ENCODE results near the gene PCOLCE2.

Gene PCOLCE2

DNA sequence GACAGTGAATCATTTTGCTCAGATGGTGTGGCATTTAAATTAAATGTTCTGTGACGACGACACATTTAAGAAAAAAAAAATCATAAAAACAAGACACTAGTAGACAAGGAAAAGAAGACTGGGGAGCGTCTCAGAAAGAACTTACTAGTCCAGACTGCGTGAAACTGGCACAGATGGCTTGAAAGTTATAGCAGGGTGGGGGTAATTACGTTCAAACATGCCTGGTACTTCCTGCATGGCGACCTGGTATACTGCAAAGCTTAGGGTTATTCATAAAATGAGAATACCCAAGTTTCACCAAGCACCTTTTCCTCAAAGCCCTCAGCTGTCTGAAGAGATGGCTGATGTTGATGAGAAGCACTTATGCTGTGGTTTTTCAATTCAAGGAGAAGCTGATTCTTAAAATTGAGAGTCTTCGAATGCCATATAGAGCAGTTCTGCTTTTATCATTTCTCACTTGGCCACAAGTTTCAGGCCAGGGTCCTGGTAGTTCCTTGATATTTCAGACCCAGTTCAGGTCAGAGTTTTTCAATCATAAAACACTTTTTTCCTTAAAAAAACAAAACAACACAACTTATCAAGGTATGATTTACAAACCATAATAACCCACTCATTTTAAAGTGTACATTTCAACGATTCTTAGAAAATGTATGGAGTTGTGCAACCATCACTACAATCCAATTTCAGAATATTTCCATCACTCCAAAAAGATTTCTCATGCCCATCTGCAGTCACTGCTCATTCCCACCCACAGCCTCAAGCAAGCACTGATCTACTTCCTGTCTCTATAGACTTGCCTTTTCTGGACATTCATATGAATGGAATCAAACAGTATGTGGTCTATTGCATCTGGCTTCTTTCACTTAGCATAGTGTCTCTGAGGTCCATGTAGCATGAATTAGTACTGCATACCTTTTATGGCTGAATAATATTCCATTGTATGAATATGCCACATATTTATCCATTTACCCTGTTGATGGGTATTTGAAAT is 24.7 kb downstream of the PCOLCE2 start:
- DNase-seq = no peak

DNA sequence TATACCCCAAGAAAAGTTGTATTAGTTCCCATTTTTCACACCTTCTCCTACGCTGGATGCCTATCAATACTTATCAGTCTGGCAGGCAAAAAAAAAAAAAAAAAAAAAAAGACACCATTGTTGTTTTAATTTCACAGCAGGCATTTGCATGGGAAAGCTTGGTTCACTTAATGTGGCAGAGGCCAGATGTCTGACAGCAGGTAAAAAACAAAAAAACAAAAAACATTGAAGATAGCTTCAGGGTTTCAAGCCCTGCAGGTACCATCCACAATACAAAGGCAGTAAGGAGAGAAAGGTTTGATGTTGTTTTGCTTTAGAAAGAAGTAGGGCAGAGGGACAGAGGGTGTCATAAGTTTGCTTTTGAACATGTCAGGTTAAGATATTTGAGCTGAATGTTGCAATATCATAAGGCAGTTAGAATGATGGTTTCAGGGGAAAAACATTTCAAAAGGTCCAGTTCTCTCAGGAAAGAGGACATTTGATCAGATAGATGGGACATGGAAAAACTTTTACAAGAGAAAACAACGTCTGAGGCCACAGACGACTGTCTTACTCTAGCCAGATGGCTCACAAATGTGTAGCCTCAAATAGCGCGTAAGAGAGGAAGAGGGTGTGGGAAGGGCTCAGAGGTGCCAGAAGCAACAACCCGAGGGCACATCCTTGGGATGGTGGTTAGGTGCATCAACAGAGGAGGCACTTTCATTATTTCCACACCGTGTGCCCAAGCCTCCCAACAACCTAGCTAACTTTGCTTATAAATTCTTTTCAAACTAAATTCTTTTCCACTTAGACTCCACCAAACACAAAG is 25.7 kb downstream of the PCOLCE2 start:
- no peak for DNase-seq

DNA sequence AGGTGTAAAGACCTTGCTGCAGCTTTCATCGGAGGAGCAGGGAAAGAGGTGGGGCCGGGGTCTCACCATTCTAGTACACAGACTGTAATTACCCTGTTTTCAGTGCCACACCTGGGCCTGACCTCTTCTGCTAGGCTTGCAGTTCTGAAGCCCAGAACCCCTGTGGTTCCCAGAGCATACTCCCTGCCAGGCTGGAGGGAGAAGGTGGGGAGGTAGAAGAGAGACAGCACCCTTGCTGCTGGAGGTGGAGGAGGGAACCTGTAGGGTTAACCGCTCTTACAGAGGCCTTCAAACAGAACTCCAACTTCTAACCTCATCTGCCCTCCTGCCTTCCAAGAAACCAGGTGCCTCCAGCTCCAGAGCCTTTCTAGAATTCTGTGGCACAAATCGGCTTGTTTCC is 27.0 kb downstream of the PCOLCE2 start:
- DNase-seq = no peak

DNA sequence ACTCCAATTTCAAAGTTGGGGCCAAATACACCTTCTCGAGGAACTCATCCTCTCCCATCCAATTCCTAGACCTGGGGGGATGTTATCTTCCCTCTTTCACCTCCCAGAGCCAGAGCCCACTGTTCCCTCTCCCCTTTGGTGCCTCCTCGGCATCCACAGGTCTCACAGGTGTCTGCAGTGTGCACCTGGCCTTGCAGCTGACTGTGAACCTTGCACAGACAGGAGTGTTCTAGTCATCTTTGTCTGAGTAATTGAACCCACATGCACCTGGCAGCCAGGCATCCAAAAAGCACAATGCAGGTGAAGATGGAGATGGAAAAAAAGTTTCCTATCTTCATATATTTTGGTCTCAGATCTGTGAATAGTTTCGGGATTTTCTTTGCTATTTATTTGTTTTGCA is 30.8 kb downstream of the PCOLCE2 start:
- no peak for DNase-seq

DNA sequence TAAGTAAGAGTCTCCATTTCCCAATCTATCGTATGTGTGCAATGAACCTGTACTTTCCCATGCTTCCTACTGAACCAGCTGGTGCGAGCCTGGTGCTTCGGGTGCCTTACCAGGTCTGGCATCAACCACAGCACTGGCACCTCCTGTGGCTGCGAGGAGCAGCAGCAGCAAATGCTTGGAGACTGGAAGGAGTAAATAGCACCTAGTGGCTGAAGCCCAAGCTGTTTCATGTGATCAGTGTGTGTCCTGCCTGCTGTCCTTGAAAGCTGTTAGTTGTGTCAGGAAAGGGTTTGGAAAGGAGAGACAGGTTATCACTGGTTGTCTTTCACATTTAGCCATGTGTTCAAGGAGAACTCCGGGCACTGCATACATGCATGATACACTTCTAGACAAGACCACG is 31.8 kb downstream of the PCOLCE2 start:
- DNase-seq = no peak

DNA sequence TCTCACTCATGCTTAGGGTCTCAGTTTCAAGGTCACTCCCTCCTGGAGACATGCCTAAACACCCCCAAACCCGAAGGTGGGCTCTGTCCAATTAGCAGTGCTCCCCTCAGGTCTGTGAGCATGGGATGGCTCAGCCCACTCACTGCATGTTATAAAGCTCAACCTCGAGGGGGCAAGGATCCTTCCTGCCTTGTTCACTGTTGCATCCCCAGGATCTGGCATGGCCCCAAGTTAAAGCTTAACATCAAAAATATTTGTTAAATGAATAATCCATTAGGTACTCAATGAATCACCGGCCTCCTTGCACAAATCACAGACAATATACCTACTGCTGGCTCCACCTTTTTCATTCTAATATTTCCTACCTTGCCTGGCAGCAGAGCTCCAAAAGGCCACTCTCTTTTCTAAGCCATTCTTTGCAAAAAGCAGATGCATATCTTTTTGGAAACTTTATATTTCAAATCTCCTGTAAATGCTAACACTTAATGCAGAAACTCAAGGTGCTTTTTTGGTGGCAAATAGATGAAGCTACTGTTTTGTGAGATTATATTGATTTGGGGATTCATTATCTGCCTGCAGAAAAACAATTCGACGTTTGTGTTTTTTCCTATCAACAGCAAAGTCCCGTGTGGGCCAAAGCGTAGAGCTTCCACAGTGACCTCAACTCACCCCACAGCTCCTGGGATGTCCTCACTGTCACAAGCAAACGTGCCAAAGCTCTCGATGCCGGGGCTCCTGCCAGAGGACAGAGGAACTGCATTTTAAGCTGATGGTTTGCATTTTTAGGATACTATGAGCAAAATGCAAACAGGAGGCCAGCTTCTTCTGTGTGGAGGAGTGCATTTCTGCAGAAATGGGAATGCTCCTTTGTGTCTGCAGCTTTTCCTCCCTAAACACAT is 35.4 kb downstream of the PCOLCE2 start:
- no peak for DNase-seq

DNA sequence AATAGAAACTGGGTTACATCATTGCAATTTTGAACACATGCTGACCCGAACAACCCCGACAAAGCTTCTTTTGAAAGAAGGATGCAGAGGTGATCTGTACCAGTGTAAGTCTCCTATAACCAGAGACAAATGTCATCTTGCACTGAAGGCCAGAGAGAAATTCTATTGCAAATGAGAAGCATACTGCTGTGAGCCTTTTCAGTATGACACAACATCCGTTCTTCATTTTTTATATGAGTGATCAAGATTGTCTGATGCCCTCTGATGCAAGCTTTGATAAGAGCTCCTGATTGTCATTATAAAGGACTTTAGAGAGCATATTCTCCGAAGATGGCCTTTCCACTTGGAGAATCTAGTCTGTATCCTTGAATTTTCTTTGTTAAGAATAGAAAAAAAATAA is 36.9 kb downstream of the PCOLCE2 start:
- DNase-seq = no peak

DNA sequence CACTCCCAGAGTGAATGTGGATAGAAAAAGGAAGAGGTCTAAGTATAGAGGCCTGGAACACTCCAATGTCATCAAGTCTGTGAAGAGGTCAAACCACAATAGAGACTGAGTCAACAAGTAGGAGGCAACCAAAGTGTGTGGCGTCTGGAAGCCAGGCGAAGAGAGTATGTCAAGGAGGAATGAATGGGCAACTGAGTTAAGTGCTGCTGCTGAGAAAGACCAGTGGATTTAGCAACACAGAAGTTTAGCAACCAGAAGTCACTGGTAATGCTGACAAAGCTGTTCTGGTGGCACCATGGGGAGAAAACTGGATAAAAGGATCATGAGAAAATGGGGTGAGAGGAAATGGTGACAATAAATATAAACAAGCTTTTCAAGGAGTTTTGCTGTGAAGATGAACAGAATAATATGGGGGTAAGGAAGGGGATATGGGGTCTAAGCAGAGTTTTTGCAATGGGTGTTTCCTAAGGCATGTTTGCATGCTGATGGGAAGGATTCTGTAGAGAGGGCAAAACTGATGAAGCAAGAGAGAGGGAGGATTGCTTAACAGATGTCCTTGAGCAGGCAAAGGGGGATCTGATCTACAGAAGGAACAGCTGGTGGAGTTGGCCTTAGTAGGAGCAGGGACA is 38.4 kb downstream of the PCOLCE2 start:
- DNase-seq = no peak

DNA sequence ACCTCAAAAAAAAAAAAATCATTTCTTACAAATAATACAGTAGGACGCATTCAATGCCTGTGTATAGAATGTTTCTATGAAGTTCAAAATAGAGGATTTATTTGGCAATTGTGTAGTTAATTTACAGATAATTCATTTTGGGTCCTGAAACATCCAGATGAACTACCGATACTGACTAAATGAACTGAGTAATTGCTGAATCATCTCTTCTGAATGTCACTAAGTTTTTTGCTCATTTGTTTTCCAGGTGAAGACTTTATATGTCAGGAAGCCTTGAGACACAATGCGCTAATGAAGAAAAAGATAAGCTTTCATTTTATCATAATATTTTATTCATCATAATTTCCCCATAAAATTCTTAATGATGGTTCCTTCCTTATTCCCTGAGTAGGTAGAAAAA is 39.7 kb downstream of the PCOLCE2 start:
- DNase-seq = no peak

DNA sequence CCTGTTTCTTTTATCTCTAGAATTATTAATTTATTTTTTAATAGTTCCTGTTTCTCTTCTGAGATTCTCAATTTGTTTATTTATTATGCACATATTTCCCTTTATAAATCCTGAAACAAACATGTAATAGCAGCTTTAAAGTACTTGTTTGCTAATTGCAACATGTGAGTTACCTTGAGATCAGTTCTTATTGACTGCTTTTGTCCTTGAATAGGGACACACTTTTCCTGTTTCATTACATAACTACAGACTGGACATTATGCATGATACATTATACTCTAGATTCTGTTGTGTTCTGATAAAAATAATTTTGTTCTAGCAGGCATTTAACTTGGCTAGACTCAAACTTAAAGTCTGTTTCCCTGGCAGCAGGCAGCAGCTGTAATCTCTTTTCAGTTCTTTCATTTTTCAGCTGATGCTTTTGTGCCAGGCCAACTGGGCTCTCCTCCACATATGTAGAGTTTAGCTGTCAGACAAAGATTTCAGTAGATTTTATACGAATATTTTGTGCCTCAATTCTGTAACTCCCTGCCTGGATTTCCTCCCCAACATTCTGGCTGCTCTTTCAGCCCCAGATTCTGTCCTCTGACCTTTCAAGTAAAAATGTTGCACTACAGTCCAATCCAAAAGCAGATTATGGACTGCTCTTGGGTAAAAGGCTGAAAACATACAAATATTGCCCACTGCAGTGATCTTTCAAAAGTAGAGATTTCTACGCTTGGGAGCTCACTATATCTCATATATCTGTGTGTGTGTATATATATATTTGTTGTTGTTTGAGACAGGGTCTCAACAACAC is 41.9 kb downstream of the PCOLCE2 start:
- no peak for DNase-seq

DNA sequence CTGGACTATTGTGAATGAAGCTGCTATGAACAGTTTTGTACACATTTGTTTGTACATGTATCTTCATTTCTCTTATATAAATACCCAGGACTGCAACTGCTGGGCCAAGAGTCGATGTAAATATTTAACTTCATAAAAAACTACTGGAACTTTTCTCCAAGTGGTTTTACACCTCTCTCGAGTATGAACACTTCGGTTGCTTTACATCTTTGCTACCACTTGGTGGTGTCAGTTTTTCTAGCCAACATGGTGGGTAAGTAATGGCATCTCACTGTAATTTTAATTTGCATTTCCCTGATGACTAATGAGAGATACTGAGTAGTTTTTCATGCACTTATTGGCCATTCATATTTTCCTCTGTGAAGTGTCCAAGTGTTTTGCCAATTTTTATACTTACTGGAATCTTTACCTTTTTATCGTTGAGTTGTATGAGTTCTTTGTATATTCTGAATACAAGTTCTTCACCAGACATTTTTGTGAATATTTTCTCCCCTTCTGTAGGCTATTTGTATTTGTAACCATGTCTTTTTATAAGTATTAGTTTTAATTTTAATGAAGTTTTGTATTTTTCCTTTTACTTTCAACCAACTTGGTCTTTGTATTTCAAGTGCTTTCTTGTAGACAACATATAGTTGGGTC is 44.4 kb downstream of the PCOLCE2 start:
- DNase-seq = no peak

DNA sequence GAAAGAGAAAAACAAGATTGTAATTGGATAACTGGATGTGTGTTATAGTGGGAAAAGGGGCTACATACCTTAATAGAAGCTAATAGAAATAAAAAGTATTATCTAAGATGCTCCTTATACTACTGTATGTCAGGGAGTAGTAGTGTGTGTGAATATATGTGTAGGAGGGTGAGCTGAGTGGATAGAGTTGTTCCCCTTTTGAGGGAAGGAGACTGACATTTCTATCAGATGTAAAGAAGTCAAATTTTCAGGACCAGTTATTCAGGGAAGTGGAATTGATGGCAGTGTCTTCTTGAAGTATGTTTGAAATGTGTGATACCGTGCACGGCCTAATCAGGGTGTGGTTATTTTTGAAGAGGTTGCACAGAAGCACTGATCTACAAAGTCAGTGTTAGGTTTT is 49.1 kb downstream of the PCOLCE2 start:
- DNase-seq = no peak

DNA sequence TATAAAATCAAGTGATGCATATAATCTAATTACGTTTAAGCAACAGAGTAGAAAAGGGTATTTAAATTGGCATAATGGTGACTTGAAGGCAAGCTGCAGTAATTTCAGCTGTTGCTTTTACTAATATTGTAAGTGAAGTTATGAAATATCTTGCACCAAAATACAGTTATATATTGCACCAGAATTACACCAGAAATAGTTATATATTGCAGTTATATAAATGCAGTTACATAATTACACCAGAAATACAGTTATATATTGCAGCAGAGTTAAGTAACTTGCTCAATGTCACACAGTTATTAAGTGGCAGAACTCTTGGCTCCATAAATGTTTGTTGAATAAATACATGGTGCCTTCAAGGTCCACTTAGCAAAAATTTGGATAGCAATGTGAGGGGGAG is 51.4 kb downstream of the PCOLCE2 start:
- no peak for DNase-seq

DNA sequence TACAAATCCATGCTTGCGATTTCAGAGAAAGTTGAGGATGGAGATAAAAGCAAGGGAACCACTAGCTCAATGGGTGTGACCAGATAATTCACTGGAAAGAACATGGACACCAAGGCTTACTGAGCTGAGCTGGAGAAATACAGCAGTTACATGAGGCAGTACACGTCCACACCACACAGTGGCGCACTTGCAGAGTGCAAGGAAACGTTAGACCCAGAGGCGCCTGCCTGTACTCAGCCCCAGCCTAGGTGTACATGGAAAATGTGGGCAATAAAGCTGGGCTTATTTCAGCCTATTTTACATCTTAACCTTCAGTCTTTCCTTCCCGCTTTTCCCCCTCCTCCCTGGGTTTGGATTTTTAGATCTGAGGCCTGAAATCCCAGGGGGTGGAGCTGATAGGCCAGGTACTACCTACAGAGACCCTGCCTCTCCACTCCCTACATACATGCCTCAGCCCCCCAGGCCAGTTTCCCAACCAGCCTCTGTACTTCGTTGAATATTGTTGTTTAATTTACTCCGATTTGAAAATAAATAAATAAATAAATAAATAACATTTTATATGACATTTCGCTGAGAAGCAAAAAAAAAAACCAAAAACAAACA is 60.1 kb downstream of the PCOLCE2 start:
- DNase-seq = peak; percentile 38

DNA sequence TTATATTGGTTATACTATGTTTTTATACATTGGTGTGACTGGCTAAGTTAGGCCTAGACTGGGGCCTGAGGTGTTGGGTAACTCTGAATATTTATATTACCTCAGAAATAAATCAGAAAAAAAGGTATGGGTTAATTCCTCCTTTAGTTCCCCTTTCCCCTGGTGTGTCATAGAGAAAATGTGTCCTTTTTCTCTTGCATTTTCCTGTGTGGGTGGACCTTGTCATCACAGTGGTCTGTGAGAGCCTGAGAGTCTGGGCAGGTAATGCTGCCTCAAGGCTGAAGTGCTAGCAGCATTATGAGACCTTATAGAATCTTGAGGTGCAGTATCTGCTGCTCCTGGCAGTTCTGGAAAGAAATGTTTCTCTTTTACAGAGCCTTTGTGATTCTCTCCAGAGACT is 69.7 kb downstream of the PCOLCE2 start:
- no peak for DNase-seq

DNA sequence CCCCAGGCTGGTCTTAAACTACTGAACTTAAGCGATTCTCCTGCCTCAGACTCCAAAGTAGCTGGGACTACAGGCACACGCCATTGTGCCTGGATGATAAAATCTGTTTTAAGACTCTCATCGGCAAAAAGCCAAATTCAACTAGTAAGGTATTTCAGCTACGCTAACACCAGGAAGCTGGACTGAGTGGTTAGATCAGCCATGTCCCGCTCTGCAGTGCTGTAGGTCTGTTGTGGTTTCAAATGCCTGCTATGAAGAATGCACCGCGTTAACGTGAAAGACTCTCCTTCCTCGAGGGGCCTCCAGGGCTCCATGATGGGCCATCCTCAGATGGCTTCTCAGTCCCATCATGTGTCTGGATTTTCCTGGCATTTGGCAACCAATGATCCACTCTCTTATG is 70.2 kb downstream of the PCOLCE2 start:
- DNase-seq = no peak

DNA sequence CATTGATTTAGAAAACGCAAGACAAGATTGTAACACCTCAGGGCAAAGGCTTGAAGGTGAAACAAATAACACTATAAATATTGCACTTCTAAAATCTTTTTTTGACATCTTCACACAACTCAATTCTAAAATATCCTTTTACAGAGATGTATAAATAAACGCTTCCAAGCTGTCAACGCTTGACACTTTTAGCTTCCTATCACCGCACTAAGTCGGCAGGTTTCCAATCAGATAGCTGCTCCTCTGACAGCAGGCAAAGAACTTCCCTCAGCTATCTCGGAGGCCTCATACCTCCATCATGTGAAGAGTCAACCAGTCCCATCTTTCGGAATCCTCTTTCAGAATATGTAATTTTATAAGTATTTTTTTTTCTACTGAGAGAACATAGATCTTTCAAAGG is 71.0 kb downstream of the PCOLCE2 start:
- no peak for DNase-seq

DNA sequence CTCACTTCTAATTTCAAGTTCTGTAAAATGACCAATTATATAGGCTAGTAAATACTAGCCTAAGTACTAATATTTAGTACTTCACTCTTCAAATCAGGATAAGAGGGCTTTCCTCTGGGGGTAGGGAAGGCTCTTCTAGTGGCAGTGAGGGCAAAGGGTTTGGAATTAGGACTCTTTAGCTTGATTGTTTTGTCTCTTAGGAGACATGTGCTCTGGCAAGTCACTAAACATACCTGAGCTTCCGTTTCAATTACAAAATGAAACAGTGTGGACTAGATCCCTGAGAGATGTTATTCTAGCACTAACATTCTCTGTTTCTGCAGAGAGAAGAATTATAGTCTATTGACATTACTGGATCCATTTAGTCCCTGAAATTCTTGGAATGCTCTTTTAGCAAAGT is 71.5 kb downstream of the PCOLCE2 start:
- no peak for DNase-seq

DNA sequence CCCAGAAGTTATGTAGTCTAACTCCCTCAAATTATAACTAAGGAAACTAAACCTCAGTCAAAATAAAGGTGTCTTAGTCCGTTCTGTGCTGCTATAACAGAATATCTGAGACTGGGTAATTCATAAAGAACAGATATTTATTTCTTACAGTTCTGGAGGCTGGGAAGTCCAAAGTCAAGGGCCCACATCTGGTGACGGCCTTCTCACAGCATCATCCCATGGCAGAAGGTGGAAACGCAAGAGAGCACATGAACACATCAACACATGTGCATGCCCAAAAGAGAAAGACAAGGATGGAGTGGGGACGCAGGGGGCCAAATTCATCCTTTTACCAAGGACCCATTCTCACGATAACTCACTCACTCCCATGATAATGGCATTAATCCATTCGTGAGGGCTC is 73.1 kb downstream of the PCOLCE2 start:
- DNase-seq = no peak

DNA sequence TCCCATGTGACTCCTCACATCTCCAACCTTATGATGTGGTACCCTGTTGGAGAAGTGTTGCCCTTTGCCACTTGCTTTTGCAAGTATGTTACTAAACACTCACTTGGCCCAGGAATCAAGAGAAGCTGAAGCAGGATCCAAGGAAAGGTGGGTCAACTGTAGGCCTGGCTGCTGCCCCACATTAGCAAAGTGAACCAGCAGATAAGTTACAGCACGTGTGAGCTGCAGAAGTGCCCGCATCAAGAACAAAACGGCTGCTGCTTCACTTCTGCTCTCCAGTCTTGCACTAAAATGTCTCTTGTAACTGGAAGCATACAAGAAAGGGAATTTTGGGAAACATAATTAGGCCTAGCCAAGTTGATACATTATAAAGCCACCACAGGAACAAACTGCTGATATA is 79.6 kb downstream of the PCOLCE2 start:
- no peak for DNase-seq
